Measurements from ENCODE around the gene TTLL11.

- TF ChIP-seq, protein P1, sequence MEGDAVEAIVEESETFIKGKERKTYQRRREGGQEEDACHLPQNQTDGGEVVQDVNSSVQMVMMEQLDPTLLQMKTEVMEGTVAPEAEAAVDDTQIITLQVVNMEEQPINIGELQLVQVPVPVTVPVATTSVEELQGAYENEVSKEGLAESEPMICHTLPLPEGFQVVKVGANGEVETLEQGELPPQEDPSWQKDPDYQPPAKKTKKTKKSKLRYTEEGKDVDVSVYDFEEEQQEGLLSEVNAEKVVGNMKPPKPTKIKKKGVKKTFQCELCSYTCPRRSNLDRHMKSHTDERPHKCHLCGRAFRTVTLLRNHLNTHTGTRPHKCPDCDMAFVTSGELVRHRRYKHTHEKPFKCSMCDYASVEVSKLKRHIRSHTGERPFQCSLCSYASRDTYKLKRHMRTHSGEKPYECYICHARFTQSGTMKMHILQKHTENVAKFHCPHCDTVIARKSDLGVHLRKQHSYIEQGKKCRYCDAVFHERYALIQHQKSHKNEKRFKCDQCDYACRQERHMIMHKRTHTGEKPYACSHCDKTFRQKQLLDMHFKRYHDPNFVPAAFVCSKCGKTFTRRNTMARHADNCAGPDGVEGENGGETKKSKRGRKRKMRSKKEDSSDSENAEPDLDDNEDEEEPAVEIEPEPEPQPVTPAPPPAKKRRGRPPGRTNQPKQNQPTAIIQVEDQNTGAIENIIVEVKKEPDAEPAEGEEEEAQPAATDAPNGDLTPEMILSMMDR (IDR thresholded peaks at IDR 0.05): no peak
- TF ChIP-seq EP300 (IDR thresholded peaks at IDR 0.05) (no peak), POLR2AphosphoS5 (IDR thresholded peaks at IDR 0.05) (no peak), POLR2A (IDR thresholded peaks at IDR 0.05) (no peak)
These were observed 243.6 kb downstream of the TTLL11 start for GRCh38 chr9:121849554-121849953.

Data from gastroesophageal sphincter (tissue), 3 donors.